GM21825 (cell line): ENCODE measurements around the gene NR2F1.

Source experiments
- ATAC-seq: cut with Tn5 transposase; IDR thresholded peaks from one replicate; pipeline ENCODE4 v1.9.1; 2021; ENCODE audit warnings: mild to moderate bottlenecking, moderate library complexity; ENCODE audit not compliant: unreplicated experiment

The NR2F1 gene

DNA sequence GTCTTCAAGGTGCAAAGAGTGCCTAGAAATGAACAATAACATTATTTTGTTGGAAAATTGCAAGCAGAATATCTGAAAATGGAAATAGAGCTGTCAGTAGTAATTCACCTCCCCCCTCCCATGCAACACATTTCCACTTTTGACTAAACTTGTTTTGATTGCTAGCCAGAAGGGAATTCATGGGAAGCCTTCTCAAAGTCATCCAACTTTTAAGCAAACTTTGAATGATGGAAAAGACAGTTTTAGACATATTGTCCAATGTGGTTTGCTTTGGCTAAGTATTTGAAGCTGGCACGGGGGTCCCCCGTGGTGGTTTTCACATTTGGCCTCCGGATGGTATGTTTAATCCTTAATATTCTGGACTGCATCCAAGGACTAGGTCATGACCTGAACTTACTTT, 7.5 kb downstream of the NR2F1 start:
- ATAC-seq, result no peak

DNA sequence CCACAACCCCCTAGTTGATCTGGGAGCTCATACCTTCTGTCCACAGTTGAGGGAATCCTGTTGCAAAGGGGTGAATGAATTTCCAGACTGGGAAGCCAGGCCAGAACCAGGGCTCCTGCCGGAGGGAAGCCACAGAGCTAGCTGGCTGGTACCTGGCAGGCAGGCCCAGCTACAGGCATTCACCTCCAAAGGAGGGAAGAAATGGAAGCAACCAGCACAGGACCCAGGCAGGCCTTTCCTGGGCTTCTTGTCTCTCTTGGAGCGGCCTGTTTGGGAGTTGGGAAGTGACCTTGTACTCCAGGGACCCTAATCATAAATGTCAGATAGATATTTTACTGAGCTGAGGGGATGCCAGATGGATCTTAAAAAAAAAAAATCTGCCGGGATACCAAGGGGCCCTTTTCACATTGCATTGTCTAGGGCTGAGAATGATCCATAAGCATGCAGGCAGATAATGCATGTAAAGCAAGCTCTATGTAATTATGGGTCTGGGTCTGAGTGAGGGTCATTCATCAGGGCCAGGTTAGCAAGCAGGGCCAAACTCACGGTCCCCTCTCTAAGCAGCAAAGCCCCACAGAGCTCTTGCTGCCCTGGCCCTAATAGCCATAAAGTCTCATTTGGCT, 8.4 kb downstream of the NR2F1 start:
- ATAC-seq, result no peak

DNA sequence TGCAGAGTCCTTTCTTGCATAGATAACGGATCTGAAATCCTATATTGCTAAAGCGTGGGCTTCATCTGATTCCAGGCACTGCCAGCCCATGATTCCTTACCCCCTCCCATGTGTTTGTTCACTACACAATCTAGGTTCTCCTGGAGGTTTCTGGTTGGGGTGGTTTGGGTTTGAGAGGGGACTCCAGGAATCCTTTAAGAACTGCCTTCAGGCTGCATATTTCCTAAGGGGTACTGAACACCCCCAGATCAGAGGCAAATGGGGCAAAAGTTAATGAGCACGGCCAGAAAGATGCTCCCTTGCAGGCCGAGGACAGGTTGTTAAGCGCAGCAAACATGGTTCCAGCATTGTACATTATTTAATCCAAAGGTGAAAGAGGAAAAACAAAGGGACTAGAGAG, 9.9 kb downstream of the NR2F1 start:
- ATAC-seq, result no peak

DNA sequence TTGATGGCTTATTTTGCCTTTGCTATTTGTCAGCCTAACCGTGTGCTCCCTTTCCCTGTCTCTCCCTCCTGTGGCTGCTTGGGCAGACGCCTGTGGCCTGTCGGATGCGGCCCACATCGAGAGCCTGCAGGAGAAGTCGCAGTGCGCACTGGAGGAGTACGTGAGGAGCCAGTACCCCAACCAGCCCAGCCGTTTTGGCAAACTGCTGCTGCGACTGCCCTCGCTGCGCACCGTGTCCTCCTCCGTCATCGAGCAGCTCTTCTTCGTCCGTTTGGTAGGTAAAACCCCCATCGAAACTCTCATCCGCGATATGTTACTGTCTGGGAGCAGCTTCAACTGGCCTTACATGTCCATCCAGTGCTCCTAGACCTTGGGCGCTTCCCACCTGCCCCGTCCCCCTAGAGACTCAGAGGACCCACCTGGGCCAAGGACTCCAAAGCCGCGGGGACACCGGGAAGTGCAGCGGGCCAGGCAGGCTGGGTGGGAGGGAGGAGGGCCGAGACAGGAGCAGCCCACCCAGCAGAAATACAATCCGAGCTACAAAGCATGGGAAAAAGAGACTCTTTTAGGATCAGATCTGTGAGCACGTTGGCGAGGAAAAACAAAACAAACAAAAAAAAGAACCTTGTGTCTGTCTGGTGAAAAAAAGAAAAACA, 10.6 kb downstream of the NR2F1 start:
- no peak for ATAC-seq

DNA sequence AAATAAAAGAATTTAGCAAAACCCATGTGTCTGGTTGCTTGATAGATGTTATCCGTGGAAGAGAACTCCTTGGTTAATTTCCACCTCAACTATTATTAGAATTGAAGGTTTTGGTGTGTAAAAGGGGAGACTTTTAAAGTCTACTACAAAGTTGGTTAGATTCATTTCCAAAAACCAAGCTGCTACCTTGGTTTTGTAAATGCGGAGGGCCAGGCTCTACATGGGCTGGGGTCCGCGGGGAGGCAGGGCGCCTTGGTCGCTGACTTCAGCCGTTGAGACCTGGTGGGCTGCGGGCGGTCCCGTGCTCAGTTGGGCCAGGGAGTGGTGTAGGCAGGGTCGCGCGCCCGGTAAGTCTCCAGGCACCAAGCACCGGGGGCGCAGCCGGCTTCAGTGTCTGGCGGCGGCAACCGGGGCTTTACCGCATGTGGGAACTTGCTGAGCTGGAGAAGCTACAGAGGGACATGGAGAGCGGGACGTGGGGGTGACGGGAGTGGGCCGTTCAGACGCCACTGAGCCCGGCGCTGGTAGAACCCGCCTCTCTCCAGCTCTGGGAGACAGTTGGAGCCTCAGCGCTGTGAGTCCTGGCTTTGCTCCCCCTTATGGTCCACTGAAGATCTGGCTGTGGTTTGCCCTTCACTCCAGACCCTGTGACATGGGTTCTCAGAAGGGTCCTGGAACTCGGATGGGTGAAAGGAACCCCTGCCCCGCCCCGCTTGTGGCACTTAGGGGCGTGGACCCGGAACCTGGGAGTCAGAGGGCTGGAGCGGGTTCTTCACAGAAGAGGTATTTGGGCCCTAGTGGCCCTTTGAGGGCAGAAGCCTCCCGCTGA, 11.8 kb downstream of the NR2F1 start:
- ATAC-seq, result no peak

DNA sequence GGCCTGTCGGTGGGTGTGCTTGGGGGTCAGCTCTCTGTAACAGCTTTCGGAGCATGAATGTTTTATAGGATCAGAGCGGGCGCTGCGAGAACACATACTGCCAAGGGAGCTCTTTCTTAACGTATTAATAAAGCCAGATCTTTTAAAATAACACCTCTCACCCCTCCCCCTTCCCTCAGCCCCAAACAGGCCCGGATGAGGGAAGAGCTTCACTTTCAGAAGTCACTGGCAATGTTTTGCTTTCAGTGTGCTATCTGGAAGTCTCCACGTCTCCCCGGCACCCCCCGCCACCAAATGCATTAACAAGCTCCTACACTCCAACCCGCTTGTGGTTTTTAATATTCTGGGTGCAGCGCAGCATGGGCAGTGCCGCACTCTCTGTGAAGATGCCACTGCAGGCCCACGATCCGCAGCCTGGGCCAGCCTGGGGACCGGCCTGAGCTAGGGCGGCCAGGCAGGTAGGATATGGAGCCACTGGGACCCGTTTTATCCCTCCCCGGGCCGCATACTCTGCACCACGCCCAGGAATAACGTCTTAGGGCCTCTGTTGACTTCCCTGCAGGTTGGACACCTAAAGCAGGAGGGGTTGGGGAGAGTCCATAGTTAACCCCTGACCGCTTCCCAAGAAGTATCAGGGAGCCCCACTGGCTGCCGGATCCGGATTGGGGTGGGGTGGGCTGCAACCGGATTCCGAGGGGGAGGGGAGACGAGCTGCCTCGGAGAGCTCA, 12.6 kb downstream of the NR2F1 start:
- ATAC-seq, result no peak

DNA sequence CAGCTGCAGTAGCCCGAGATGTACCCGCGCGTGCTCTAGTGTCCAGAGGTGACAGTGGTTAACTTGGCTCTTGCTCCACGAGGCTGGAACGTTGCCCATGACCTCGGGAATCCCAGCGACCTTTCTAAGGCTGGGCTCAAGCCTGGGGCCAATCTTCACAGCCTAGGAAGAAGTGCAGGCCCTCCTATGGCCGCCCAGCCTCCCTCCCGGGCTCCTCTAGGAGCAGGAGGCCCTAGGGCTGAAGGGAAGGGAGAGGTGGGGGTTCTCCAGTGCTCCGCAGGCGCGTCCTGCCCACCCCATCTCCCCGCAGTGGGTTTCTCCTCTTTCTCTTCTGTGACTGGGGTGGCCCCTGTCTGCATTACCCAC, 13.3 kb downstream of the NR2F1 start:
- ATAC-seq, result no peak

DNA sequence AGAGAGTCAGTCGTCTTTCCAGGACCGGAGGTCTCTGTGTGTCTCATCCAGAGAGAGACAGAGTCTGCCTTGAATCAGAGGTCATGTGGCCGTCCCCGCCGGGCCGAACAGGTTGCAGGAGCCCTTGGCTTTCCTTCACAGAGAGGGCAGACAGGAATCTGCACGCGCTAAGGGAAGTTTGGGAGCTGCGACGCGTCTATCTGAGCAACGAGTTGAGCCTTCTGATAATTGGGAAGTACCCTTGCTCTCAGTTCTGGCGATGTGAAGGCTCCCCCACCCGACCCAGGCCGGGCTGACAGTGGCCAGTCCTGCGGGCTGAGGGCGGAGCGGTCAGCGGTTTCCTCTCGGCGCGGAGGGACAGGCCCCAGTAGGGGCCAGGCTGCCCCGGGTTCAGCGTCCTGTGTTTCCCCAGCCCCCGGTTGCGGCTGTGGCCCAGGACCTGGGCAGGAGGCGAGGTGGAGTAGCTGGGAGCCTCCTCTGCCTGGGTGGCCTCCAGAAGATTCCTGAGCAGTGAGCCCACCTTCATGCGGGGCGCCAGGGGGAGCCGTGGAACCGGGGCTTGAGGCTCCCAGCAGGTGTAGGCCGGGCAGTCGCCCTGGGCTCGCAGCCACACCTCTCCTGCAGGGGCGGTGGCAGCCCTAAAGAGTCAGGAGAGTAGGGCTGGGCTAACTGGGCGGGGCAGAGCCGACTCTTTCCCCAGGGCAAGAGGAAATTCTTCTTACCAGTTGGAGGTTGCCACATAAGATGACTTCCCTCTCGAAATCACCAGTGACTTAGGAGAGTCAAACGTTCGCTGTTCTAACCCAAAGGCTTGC, 13.9 kb downstream of the NR2F1 start:
- no peak for ATAC-seq

DNA sequence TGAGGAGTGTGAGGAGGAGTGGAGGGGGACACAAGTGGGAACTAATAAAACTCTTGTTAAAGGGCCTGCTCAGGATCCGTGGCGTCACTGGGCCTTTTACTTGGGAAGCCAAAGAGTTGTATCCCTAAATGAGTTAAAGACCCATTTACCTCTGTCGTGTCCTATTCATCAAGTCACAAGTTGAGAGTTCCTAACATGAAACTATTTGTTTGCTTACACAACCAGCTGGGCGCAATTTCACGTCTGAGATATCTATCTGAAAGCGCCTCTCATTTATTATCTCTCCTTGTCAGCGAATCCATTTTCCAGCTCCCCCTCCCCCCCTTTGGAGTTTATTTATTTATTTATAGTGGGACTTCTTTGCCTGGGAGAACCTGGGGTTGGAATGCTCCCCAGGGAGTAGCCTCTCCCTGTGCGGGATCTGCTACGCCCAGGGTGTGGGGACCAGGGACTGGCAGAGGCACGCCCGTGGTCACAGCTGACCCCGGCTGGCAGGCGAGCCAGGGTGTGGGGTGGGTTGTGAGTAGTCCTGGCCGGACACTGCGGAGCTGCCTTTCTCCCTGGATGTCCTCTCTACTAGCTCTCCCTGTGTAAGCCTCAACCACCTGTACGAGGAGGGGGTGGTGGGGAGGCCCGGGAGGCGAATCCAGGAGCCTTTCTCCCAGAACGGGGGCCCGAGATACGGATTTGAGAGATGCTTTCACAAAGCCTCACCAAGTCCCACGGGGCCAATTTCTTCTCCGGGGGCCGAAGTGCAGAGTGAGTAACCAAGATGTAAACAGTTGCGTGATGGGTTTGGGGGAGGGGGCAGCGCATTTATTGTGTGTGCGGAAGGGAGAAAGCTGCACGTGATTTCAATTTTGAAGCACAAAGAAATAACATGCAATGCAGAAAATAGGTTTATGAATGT, 15.3 kb downstream of the NR2F1 start:
- ATAC-seq, result no peak

DNA sequence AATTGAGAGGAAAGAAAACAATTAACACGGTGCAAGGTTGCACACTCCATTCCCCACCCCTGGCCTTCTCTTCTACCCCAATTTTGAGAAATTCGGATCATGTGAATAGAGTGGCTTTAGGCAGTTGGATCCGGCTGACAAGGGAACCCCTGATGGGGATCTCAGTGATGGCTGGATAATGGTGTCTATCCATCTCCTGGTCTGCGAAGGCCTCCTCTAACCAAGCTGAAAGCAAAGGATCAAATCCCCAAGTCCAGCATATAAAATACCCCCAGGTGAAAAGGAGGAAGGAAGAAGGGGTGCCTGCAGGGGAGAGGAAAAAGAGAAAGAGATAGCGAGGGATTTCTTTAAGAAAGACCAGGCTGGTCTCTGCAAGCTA, 16.0 kb downstream of the NR2F1 start:
- ATAC-seq, result no peak

DNA sequence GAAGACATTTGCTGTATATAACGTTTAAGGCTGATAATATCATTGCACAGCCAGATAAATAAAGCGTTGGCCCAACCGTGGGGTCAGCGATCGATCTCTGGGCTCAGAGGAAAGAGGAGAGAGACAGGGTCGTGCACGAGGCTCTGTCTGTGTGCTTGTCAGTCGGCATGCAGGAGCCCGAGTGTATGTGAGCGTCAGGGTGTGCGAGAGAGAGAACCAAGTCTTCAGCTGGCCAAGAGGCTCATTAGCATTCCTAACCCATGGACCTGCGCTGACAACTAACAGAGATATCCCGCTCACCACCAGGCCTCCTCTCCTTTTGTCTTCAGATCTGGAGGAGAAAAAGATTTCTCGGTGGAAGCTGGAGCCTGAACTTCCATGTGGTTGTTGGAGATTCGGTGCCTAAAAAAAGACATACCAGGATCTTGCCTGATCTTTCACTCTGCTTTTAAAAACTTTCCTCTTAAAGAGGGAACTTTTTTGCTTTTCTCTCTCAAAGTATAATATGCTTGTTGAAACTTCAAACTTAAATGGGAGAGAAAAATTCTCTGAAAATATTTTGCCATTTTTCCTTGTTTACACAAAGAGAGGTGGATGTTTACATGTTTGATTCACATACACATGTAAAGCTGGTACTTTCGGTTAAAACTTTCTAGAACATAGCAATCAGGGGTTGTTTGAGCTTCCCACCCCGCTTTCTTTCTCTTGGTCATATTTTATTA, 16.5 kb downstream of the NR2F1 start:
- ATAC-seq, result no peak

DNA sequence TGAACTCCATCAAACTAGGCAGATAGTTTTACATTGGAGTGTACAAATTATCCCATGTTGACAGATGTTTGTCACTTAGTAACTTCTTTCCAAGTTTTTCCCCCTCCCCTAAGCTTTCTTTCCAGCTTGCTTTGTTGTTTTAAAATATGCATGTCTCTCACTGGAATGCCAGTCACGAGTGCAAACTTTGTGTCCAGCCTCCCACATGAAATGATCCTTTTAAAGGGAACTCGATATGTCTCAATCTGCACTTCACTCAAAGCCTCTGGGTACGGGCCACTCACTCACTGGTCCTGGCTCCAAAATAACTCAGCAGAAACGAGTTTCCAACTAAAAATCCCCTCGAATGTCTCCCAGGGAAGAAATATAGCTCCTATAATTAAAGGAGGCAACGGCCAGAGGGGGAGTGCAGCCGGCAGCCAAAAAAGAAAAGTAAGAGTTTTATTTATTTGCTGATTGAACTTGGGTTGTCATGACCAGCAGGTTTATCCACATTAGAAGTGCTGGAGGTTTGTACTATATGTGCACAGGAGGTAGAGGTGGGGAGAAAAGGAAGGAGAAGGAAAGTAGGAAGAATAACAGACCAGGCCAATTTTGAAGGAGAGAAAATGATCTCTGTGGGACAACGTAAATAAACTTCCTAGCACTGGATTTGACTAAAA, 17.5 kb downstream of the NR2F1 start:
- no peak for ATAC-seq

DNA sequence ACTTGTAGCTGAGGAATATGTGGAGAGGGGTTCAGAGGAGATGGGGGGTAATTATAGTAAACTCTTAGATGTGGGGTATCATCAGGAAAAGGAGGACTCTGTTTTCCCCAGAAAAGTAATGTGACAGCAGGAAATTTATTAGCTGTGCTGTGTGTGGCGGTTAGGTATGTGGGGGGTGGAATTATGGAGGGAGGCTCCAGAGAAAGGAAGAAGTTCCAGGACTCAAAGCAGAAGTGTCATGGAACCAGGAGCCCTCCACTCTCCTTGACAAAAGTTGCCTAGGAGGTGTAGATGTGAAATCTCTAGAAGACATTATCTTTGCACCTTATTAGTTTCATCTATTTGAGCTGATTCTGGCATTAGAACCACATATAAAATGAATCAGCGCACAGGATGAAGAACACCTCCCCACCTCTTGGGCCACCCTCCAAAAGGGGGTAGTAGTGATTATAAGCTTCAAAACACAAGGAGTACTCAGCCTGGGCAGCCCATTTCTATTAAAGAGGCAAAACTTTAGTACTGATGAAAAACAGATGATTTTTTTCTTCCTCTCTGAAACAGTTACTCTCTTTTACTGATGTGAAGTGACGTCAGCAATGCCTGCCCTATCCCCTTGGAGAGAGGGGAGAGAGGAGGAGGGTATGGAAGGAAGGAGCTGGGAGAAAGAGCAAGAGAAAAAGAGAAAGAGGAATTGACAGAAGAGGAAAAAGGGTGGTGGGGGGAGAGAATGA, 18.2 kb downstream of the NR2F1 start:
- ATAC-seq, result no peak

DNA sequence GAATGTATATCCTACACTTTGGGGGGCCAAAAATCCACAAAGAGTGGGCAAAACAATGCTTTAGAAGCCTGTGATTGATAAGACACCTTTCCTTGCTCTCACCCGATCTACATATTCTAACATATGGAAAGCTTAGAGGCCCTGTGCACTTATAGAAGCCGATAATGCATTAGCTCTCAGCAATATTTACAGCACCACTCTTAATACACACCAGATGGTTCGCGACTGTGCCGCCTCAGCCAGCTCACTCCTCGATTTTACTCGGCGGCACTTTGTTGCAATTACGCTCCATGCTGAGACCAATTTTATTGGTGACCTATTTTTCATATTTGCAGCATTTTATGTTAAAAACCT, 18.8 kb downstream of the NR2F1 start:
- no peak for ATAC-seq

DNA sequence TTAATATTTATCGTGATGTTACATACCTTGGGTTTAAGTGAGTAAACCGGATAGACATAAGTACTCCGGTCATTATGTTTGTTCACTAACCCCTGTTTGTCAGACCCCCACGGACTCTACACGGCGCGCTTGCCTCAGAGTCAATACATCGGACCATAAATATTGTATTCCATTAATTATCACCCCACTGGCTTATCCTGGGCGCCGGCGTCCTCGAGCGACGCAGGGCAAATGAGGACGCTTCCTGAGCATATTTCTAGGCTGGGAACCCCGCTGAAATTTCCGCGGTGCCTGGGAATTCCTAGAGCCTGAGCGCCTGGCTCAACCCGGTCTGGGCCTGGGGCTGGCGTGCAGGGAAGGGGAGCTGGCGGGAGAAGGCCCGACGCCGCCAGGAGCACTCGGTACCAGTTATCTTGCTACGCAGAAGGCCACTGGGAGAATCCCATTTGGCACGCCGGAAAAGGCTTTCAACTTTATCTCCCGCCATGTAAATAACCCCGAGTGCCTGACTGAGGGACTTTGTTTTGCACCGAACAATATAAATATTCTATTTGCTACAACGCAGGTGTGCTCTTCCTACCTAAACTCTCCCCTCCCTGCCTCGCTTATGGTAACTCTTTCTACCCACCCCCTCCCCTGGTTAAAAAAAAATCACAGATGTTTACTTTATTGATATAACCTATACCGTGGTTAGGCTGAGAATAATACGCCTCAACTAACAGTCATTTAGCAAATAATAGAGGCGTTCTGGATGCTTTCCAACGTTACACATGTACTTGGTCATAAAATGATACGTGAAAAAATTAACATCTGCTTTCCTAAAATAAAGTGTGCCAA, 19.4 kb downstream of the NR2F1 start:
- ATAC-seq, result no peak

DNA sequence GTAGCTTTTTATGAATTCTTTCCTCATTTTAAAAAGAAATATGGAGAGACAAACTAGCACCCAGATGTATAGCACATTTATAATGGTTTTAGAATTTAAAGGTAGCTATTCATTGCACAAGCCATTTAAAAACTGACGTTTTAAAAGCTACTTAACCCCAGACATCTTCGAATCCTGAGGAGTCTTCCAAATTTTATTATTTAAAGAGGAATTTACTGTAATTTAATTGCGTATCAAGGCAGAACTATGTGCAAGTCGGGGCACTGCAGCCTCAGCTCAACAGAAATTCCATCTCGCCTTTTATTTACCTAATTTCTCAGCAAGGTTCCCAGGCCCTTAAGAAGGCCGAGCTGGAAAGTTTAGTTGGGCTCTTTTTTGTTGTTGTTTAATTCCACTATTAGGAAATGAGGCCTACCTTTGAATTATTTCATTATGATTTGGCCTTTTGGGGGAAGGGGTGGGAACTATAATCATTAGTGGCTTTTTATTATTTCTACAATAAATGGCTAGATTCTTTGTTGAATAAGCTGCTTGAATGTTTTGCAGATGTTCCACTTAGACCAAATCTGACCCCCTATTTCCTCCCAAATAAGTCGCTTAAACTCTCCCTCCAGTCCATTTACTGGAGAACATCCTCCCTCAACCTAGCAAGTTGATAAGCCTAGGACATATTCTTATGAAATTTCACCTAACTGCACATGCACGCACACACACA, 20.2 kb downstream of the NR2F1 start:
- no peak for ATAC-seq
